GM19023 (cell line): ENCODE results near the gene SP1.
"Not testable (repeated sequence)": the region's sequence is repeated elsewhere in the genome, so short reads cannot be mapped to it uniquely, and the experiment has no call there.

Source experiments
- ATAC-seq: cut with Tn5 transposase; IDR thresholded peaks from one replicate; pipeline ENCODE4 v1.9.1; 2021; ENCODE audit warnings: mild to moderate bottlenecking, moderate library complexity; ENCODE audit not compliant: unreplicated experiment

Gene SP1

GRCh38 chr12:53444593-53445325 is 64.8 kb downstream of the SP1 start:
- not testable (repeated sequence) for ATAC-seq

- no peak for ATAC-seq
Observed at GRCh38 chr12:53450936-53451335, 71.0 kb downstream of the SP1 start.

- ATAC-seq = peak; percentile 95
Observed at GRCh38 chr12:53451661-53452158, 71.7 kb downstream of the SP1 start, which contains the start of gene PCBP2. TSS of gene PCBP2 (plus strand) at chr12:53452102. CDS start at chr12:53454801, 2,699 bp downstream.

- ATAC-seq = no peak
Observed at GRCh38 chr12:53452159-53453077, 72.4 kb downstream of the SP1 start.

- no peak for ATAC-seq
Observed at GRCh38 chr12:53453953-53454640, 74.1 kb downstream of the SP1 start.

GRCh38 chr12:53454707-53455106 is 74.7 kb downstream of the SP1 start:
- no peak for ATAC-seq

- no peak for ATAC-seq
Observed at GRCh38 chr12:53456654-53457366, 76.8 kb downstream of the SP1 start.

GRCh38 chr12:53459097-53459496 is 79.1 kb downstream of the SP1 start:
- ATAC-seq = no peak

- ATAC-seq = no peak
Observed at GRCh38 chr12:53461059-53461458, 81.1 kb downstream of the SP1 start.

- ATAC-seq = no peak
Observed at GRCh38 chr12:53461591-53461990, 81.6 kb downstream of the SP1 start.

- no peak for ATAC-seq
Observed at GRCh38 chr12:53462935-53463334, 83.0 kb downstream of the SP1 start.

- ATAC-seq = no peak
Observed at GRCh38 chr12:53463802-53464560, 84.0 kb downstream of the SP1 start.

GRCh38 chr12:53464685-53465418 is 84.9 kb downstream of the SP1 start:
- ATAC-seq = no peak

- ATAC-seq = no peak
Observed at GRCh38 chr12:53465679-53466078, 85.7 kb downstream of the SP1 start.
